H1 (cell line): ENCODE measurements around the gene SLC24A1. TPM values are rescaled to one million over a fixed set of nuclear protein-coding genes. Genes with fewer than 3 reads are reported as not detected.

Experiments used
- CTBP2 ChIP-seq: IDR thresholded peaks from 2 replicates; pipeline ENCODE4 v1.7.0; 2011; ENCODE audit warnings: borderline replicate concordance, mild to moderate bottlenecking, moderate library complexity, mixed read lengths, low read length; ENCODE audit not compliant: insufficient read depth, insufficient read length
- POU5F1 ChIP-seq: IDR thresholded peaks from 2 replicates; pipeline ENCODE4 v1.6.1; 2011; ENCODE audit warnings: low read depth, mild to moderate bottlenecking, low read length, moderate library complexity
- SP4 ChIP-seq: IDR thresholded peaks from 2 replicates; pipeline ENCODE4 v1.6.1; 2012; ENCODE audit warnings: low read length, inconsistent platforms
- SRF ChIP-seq: IDR thresholded peaks from 2 replicates; pipeline ENCODE4 v1.6.1; 2011; ENCODE audit warnings: mild to moderate bottlenecking, low read depth, low read length, moderate library complexity
- ZNF274 ChIP-seq: IDR thresholded peaks from 2 replicates; pipeline ENCODE4 v1.7.0; 2012; ENCODE audit warnings: low read length, borderline replicate concordance; ENCODE audit errors: extremely low read depth
- polyA plus RNA-seq, 7 experiments: library from polyadenylated mRNA; depleted of rRNA in 3 of 7; stranded (reverse) in 5 of 7; unstranded in 2 of 7; fragments of >200 nt in 5 of 7; fragments of 200-250 nt in 2 of 7; gene quantifications; 1 replicate in 5 of 7; 2 replicates in 1 of 7; 4 replicates in 1 of 7; pipeline versions ENCODE4 v1.2.1 to v1.2.3, GENCODE V29; 2011 to 2013; ENCODE audit warnings: missing spikeins in 2 of 7, mixed read lengths in 2 of 7
- total RNA-seq: library from RNA; stranded (reverse); fragmentation: NEBNext Ultra II Directional; extraction: Animal tissue kit (Norgen Biotek cat#: 25700); gene quantifications from 2 replicates; pipeline ENCODE4 v1.2.1, GENCODE V29; 2021

The SLC24A1 gene
- total and polyA plus RNA-seq, 2 of the 8 experiments (the other 6 are each of a cell fraction or from before 2014, with no cell fraction given) = 4.9 to 6.6 TPM

GRCh38 chr15:65642594-65642993 lies 20.9 kb downstream of the SLC24A1 start (continued):
- TF ChIP-seq SRF (no peak), CTBP2 (no peak), ZNF274 (no peak), SP4 (no peak), POU5F1 (no peak)
- TF ChIP-seq, all 59 proteins: peak for 0
